HepG2 (cell line): ENCODE measurements around the gene TM4SF18. TPM values are rescaled to one million over a fixed set of nuclear protein-coding genes. Genes with fewer than 3 reads are reported as not detected.

Source experiments
- ARID5B ChIP-seq: IDR thresholded peaks from 2 replicates; pipeline ENCODE4 v1.4.0; 2020; ENCODE audit warnings: mild to moderate bottlenecking, missing genetic modification reagents
- ATF5 ChIP-seq: sonication (generic); formaldehyde crosslinking; IDR thresholded peaks from 2 replicates; pipeline ENCODE4 v1.4.0; 2020; ENCODE audit warnings: mild to moderate bottlenecking, low read depth, missing genetic modification reagents
- ETV6 ChIP-seq: sonication (generic); formaldehyde crosslinking; conservative IDR thresholded peaks from 2 replicates; pipeline ENCODE4 v1.4.0; 2020; ENCODE audit warnings: missing genetic modification reagents
- GFI1 ChIP-seq: sonication (generic); formaldehyde crosslinking; IDR thresholded peaks from 2 replicates; pipeline ENCODE4 v1.5.0; 2020; ENCODE audit warnings: missing genetic modification reagents, mild to moderate bottlenecking, borderline replicate concordance
- GTF3A ChIP-seq: sonication (generic); formaldehyde crosslinking; conservative IDR thresholded peaks from 2 replicates; pipeline ENCODE4 v1.4.0; 2020; ENCODE audit warnings: mild to moderate bottlenecking, missing genetic modification reagents
- HHEX ChIP-seq: IDR thresholded peaks from 2 replicates; pipeline ENCODE4 v1.6.1; 2016; ENCODE audit warnings: control low read depth
- HOXD1 ChIP-seq: sonication (generic); formaldehyde crosslinking; IDR thresholded peaks from 2 replicates; pipeline ENCODE4 v1.5.0; 2020; ENCODE audit warnings: missing genetic modification reagents
- IRF1 ChIP-seq: sonication (generic); formaldehyde crosslinking; IDR thresholded peaks from 2 replicates; pipeline ENCODE4 v1.4.0; 2020; ENCODE audit warnings: low read depth, mild to moderate bottlenecking, missing genetic modification reagents
- SP2 ChIP-seq: sonication (generic); formaldehyde crosslinking; IDR thresholded peaks from 2 replicates; pipeline ENCODE4 v1.5.1; 2020; ENCODE audit warnings: mild to moderate bottlenecking, missing genetic modification reagents
- TARDBP ChIP-seq: sonication (generic); formaldehyde crosslinking; IDR thresholded peaks from 2 replicates; pipeline ENCODE4 v1.8.0; 2022; ENCODE audit warnings: mild to moderate bottlenecking, missing genetic modification reagents
- U2AF1 ChIP-seq: fragments of 200-400 bp; formaldehyde crosslinking; optimal IDR thresholded peaks from 2 replicates; pipeline ENCODE3; 2017; ENCODE audit warnings: mild to moderate bottlenecking, low read depth, low read length
- ZBTB33 ChIP-seq: sonication (generic); formaldehyde crosslinking; IDR thresholded peaks from 2 replicates; pipeline ENCODE4 v1.4.0; 2020; ENCODE audit warnings: missing genetic modification reagents
- ZNF121 ChIP-seq: sonication (generic); formaldehyde crosslinking; IDR thresholded peaks from 2 replicates; pipeline ENCODE4 v1.5.0; 2020; ENCODE audit warnings: mild to moderate bottlenecking, missing genetic modification reagents
- ZNF160 ChIP-seq: sonication (generic); formaldehyde crosslinking; IDR thresholded peaks from 2 replicates; pipeline ENCODE4 v1.8.0; 2022; ENCODE audit warnings: mild to moderate bottlenecking, inconsistent platforms, missing genetic modification reagents
- ZNF256 ChIP-seq: sonication (generic); formaldehyde crosslinking; conservative IDR thresholded peaks from 2 replicates; pipeline ENCODE4 v1.4.0; 2020; ENCODE audit warnings: missing genetic modification reagents
- ZNF552 ChIP-seq: sonication (generic); formaldehyde crosslinking; IDR thresholded peaks from 2 replicates; pipeline ENCODE4 v1.9.0; 2022; ENCODE audit warnings: missing genetic modification reagents, mild to moderate bottlenecking, borderline replicate concordance
- ZNF75D ChIP-seq: sonication (generic); formaldehyde crosslinking; IDR thresholded peaks from 2 replicates; pipeline ENCODE4 v1.8.1; 2023; ENCODE audit warnings: missing genetic modification reagents, mild to moderate bottlenecking, borderline replicate concordance
- ZNF839 ChIP-seq: sonication (generic); formaldehyde crosslinking; IDR thresholded peaks from 2 replicates; pipeline ENCODE4 v1.4.0; 2020; ENCODE audit warnings: missing genetic modification reagents, mild to moderate bottlenecking, borderline replicate concordance
- ZSCAN5A ChIP-seq: sonication (generic); formaldehyde crosslinking; IDR thresholded peaks from 2 replicates; pipeline ENCODE4 v1.8.0; 2022; ENCODE audit warnings: mild to moderate bottlenecking, missing genetic modification reagents, borderline replicate concordance
- polyA plus RNA-seq, 8 experiments: library from polyadenylated mRNA; depleted of rRNA in 3 of 8; stranded (reverse) in 7 of 8; unstranded in 1 of 8; fragments of >200 nt; fragmentation: Illumina TruSeq in 4 of 8; extraction: Trizol in 4 of 8; gene quantifications; 2 replicates each; pipeline versions ENCODE4 v1.2.1 to v1.2.3, GENCODE V29; 2011 to 2016; ENCODE audit warnings: low read depth in 4 of 8, missing spikeins in 1 of 8, mixed read lengths in 1 of 8; ENCODE audit not compliant: insufficient read depth in 1 of 8
- total RNA-seq, 5 experiments: library from RNA; depleted of rRNA; stranded (reverse); fragments of >200 nt; fragmentation: Illumina TruSeq; extraction: Trizol; gene quantifications; 2 replicates each; pipeline ENCODE4 v1.2.3, GENCODE V29; 2016; ENCODE audit warnings: low read depth in 1 of 5

The TM4SF18 gene
- total and polyA plus RNA-seq, 2 of the 13 experiments (the other 11 are each of a cell fraction or from before 2014, with no cell fraction given): 0.15 TPM; not detected in 1

- TF ChIP-seq ZSCAN5A (CRISPR knock-in tag): peak; percentile 93; the same call in 1 of the 2 replicates
- TF ChIP-seq ZBTB33 (CRISPR knock-in tag): 0 out of 2 replicates have a peak, but pooled peaks have one; percentile 2
- no peak for TF ChIP-seq ZNF256 (CRISPR knock-in tag)
- 0 out of 2 replicates have a peak, but pooled peaks have one; percentile 23 for TF ChIP-seq ZNF552
- TF ChIP-seq ARID5B (CRISPR knock-in tag): peak; percentile 79; the same call in 1 of the 2 replicates
- TF ChIP-seq TARDBP (CRISPR knock-in tag): peak; percentile 80; the same call in 1 of the 2 replicates
- TF ChIP-seq ZNF121 (CRISPR knock-in tag): no peak; the same call in 1 of the 2 replicates
- TF ChIP-seq ZNF160 (CRISPR knock-in tag): peak; percentile 77; the same call in 1 of the 2 replicates
- no peak for TF ChIP-seq U2AF1
- TF ChIP-seq HOXD1 (CRISPR knock-in tag): no peak
- TF ChIP-seq ZNF839: no peak
- no peak for TF ChIP-seq ZNF75D (CRISPR knock-in tag)
- no peak for TF ChIP-seq GTF3A (CRISPR knock-in tag)
- no peak for TF ChIP-seq ATF5 (CRISPR knock-in tag)
- TF ChIP-seq HHEX (CRISPR knock-in tag): no peak
- TF ChIP-seq GFI1: peak; percentile 78
- TF ChIP-seq SP2 (CRISPR knock-in tag): no peak
- peak; percentile 27; the same call in 1 of the 2 replicates for TF ChIP-seq ETV6 (CRISPR knock-in tag)
- TF ChIP-seq IRF1 (CRISPR knock-in tag): no peak
Measured at GRCh38 chr3:149377408-149378364, 44.2 kb upstream of the TM4SF18 start, which contains the start of gene TM4SF1 (continued).
